Left ventricle myocardium inferior (tissue), 1 donor: ENCODE measurements around the gene SASH1. TPM values are rescaled to one million over a fixed set of nuclear protein-coding genes. Genes with fewer than 3 reads are reported as not detected.

Source experiments
- DNase-seq: peaks from one replicate; pipeline ENCODE4 v3.0.0-alpha.2; 2020
- H3K27ac ChIP-seq: fragments of 200-600 bp; replicated peaks from 2 replicates; pipeline ENCODE4 v1.8.0; 2021
- H3K27me3 ChIP-seq: fragments of 200-600 bp; 2 replicates; pipeline ENCODE4 v1.8.0; 2021; ENCODE audit warnings: low read depth
- H3K36me3 ChIP-seq: fragments of 200-600 bp; 2 replicates; pipeline ENCODE4 v1.8.0; 2021
- H3K4me1 ChIP-seq: fragments of 200-600 bp; 2 replicates; pipeline ENCODE4 v1.8.0; 2021
- H3K4me3 ChIP-seq: fragments of 200-600 bp; 2 replicates; pipeline ENCODE4 v1.8.0; 2021; ENCODE audit warnings: mild to moderate bottlenecking, moderate library complexity
- H3K9me3 ChIP-seq: fragments of 200-600 bp; replicated peaks from 2 replicates; pipeline ENCODE4 v1.8.0; 2021
- CTCF ChIP-seq: fragments of 200-600 bp; IDR thresholded peaks from 2 replicates; pipeline ENCODE4 v1.8.0; 2021; ENCODE audit warnings: antibody characterized with exemption, mild to moderate bottlenecking, borderline replicate concordance
- intact Hi-C: fragments of 100-400 bp; cut with micrococcal nuclease; formaldehyde crosslinking; loops from one replicate; pipeline ENCODE4 v1.11.0; 2022
- total RNA-seq: library from RNA; stranded (reverse); fragmentation: NEBNext Ultra II Directional; extraction: Animal tissue kit (Norgen Biotek cat#: 25700); gene quantifications from one replicate; pipeline ENCODE4 v1.2.1, GENCODE V29; 2021
- donor health status: DM: no; HTN: yes; CAD: no; lungs with severe emphysema.

SASH1 gene
- total RNA-seq, 1 donor from 2014 or later, result 22.5 TPM

GRCh38 chr6:148443798-148444560 lies 101.3 kb downstream of the SASH1 start:
- TF ChIP-seq CTCF, result no peak
- no peak for DNase-seq
- intact Hi-C loops, result no loop called here
- Histone ChIP-seq H3K4me1 (peaks cover 39% of the 10 kb centered on the region), H3K9me3 (no peaks in the 10 kb centered on the region), H3K27me3 (no peaks in the 10 kb centered on the region), H3K36me3 (peaks cover 6% of the 10 kb centered on the region), H3K27ac (no peak overlapping the region), H3K4me3 (no peak overlapping the region)

GRCh38 chr6:148445116-148445515 lies 102.5 kb downstream of the SASH1 start:
- H3K4me3 ChIP-seq, result no peak overlapping the region
- H3K9me3 ChIP-seq, result no peaks in the 10 kb centered on the region
- peaks cover 30% of the 10 kb centered on the region for H3K4me1 ChIP-seq
- no peak overlapping the region for H3K27ac ChIP-seq
- peaks cover 10% of the 10 kb centered on the region for H3K36me3 ChIP-seq
- intact Hi-C loops, result no loop called here
- H3K27me3 ChIP-seq, result no peaks in the 10 kb centered on the region
- TF ChIP-seq CTCF, result no peak
- DNase-seq, result no peak

GRCh38 chr6:148445620-148446019 lies 103.0 kb downstream of the SASH1 start:
- peaks cover 28% of the 10 kb centered on the region for H3K4me1 ChIP-seq
- no peaks in the 10 kb centered on the region for H3K9me3 ChIP-seq
- intact Hi-C loops, result no loop called here
- no peaks in the 10 kb centered on the region for H3K27me3 ChIP-seq
- H3K36me3 ChIP-seq, result peaks cover 10% of the 10 kb centered on the region
- DNase-seq, result no peak
- no peak for TF ChIP-seq CTCF
- no peak overlapping the region for H3K27ac ChIP-seq
- H3K4me3 ChIP-seq, result no peak overlapping the region

- H3K36me3 ChIP-seq, result peaks cover 10% of the 10 kb centered on the region
- no peak for TF ChIP-seq CTCF
- no peak overlapping the region for H3K4me3 ChIP-seq
- H3K9me3 ChIP-seq, result no peaks in the 10 kb centered on the region
- H3K27me3 ChIP-seq, result no peaks in the 10 kb centered on the region
- H3K4me1 ChIP-seq, result peaks cover 28% of the 10 kb centered on the region
- H3K27ac ChIP-seq, result no peak overlapping the region
- DNase-seq, result no peak
- intact Hi-C loops, result no loop called here
Measured at GRCh38 chr6:148446681-148447080, 104.0 kb downstream of the SASH1 start.

GRCh38 chr6:148447521-148448230 lies 105.0 kb downstream of the SASH1 start:
- intact Hi-C loops, result no loop called here

More at GRCh38 chr6:148447521-148448230, 105.0 kb downstream of the SASH1 start:
- TF ChIP-seq CTCF, result no peak
- peaks cover 10% of the 10 kb centered on the region for H3K36me3 ChIP-seq
- no peak for DNase-seq
- H3K9me3 ChIP-seq, result no peaks in the 10 kb centered on the region
- H3K4me3 ChIP-seq, result no peak overlapping the region
- H3K27ac ChIP-seq, result no peak overlapping the region
- no peaks in the 10 kb centered on the region for H3K27me3 ChIP-seq
- peaks cover 29% of the 10 kb centered on the region for H3K4me1 ChIP-seq
